ENCODE measurements around the gene CCDC38.

CCDC38 gene

DNA sequence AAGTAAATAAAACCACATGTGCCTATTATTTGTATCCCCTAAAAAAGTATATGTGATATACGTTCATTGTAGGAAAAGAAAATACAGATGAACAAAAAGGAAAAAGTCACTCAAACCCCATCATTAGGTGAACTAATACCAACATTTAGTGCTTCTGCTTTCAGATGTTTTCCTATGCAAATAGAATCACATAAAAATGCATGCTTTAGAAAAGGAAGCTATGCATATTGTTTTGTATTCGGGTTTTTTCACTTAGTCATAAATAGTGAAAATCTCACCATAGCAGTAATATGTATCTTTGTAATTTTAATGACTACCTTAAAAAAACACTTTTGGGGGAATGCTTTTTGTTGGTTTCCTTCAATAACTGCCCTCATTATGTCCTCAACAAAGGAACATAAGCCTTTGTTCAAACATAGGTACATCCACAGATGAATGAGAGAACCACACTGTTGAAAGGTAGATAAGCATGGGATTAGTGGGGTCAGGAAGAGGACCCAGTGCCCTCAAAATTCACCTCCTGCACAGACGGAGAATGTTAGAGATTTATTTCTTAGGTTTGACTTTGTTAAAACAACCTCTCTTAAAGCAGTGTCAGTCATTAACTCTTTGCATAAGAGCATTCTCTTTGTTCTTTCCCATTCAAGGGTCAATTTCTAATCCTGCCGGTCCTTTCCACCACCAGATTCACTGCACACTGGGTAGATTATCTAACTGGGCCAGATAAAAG lies 7.2 kb upstream of the CCDC38 start:
- H3K4me3 ChIP-seq (ENCODE audit: low read depth, low read length): no peak overlapping the region
- DNase-seq (ENCODE audit: low read depth): no peak
- TF ChIP-seq, protein P1, sequence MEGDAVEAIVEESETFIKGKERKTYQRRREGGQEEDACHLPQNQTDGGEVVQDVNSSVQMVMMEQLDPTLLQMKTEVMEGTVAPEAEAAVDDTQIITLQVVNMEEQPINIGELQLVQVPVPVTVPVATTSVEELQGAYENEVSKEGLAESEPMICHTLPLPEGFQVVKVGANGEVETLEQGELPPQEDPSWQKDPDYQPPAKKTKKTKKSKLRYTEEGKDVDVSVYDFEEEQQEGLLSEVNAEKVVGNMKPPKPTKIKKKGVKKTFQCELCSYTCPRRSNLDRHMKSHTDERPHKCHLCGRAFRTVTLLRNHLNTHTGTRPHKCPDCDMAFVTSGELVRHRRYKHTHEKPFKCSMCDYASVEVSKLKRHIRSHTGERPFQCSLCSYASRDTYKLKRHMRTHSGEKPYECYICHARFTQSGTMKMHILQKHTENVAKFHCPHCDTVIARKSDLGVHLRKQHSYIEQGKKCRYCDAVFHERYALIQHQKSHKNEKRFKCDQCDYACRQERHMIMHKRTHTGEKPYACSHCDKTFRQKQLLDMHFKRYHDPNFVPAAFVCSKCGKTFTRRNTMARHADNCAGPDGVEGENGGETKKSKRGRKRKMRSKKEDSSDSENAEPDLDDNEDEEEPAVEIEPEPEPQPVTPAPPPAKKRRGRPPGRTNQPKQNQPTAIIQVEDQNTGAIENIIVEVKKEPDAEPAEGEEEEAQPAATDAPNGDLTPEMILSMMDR (IDR thresholded peaks at IDR 0.05; ENCODE audit: low read depth, low read length, missing control alignments): no peak

DNA sequence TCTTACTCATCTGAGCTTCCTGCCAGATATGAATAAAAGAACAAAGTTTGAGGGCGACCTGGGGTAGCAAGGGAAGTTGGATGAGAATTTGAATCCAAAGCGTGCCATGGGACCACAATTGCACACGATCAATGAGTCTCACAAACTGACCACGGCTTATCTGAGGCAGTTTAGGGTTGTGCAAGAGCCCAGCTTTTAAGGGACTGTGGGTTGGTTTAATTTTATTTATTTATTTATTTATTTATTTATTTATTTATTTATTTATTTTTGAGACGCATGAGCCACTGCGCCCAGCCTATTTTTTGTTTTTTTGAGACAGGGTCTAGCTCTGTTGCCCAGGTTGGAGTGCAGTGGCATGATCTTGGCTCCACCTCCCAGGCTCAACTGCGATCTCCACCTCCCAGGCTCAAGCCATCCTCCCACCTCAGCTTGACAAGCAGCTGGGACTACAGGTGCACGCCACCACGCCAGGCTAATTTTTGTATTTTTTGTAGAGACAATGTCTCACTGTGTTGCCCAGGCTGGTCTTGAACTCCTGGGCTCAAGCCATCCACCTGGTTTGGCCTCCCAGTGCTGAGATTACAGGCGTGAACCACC lies 1.8 kb upstream of the CCDC38 start:
- no peak for DNase-seq (ENCODE audit: low read depth)
- H3K4me3 ChIP-seq (ENCODE audit: low read depth, low read length): no peak overlapping the region
- TF ChIP-seq, protein P1 (IDR thresholded peaks at IDR 0.05; ENCODE audit: low read depth, low read length, missing control alignments): no peak

DNA sequence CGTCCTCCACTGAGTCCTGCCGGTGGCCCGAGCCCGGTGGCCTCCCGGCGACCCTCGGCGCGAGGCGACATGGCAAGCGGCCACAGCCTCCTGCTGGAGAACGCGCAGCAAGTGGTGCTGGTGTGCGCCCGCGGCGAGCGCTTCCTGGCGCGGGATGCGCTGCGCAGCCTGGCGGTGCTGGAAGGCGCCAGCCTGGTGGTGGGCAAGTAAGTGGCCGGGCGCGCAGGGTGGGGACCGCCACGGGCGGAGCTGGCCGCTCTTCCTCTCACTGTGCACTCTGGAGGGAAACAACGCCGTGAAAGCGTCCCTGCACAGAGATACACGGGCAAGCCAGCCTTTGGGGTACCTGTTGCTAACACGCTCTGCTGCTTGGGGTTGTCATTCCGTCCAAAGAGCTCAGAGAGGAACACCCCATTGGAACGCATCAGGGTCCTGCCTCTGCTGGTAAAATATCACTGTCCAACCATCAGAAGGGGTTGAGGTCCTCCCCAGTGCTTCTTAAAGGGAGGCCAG lies 972 bp upstream of the CCDC38 start, which contains the start of gene AMDHD1:
Gene AMDHD1, plus strand, starts transcription at position 2 of the 513 bp plus-strand sequence. Its CDS starts 68 bp downstream, at position 70.
- peak within 1 kb of the TSS; percentile 94 for H3K4me3 ChIP-seq (ENCODE audit: low read depth, low read length)
- TF ChIP-seq, protein P1 (IDR thresholded peaks at IDR 0.05; ENCODE audit: low read depth, low read length, missing control alignments): peak; percentile 33
- DNase-seq (ENCODE audit: low read depth): no peak

DNA sequence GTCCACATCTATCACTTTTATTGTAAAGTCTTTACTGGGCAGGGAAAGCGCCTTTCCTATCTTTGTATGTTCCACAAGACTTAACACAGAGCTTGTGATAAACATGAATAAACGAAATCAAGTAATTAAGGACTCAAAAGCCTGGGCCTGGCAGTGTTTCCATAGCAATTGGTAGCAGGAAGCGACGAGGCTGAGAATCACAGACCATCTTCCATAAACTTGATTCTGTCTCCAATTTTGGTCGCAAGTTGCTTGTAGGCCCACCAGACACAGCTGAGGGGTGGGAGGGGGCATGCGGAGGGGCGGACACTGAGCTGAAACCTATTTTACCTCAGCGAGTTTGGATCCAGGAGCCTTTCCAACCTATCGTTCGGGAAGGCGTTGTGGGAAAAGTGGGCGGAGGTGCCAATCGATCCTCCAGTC lies 302 bp downstream of the CCDC38 start:
- TF ChIP-seq, protein P1 (IDR thresholded peaks at IDR 0.05; ENCODE audit: low read depth, low read length, missing control alignments): no peak
- DNase-seq (ENCODE audit: low read depth): no peak

DNA sequence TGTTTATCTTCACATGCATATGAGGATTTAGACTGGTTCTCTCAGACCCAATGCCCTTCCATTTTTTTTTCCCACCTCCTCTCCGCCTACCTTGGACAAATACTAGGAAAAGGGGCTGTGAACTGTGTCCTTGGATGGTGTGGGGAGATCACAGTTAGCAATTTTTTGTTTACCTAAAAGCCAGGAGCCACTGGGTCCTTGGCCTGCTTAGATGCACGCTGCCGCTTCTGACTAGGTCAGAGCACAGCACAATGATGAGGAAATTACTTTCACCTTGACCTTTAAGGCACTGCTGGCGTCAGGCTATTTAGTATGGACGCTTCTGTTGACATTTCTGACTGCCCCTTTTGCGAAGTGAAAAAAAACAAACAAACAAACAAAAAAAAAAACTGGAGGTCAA lies 1.9 kb downstream of the CCDC38 start:
- TF ChIP-seq, protein P1 (IDR thresholded peaks at IDR 0.05; ENCODE audit: low read depth, low read length, missing control alignments): no peak
- H3K4me3 ChIP-seq (ENCODE audit: low read depth, low read length): no peak overlapping the region
- no peak for DNase-seq (ENCODE audit: low read depth)

More for the DNA sequence above, 302 bp downstream of the CCDC38 start:
- peak overlapping the region; percentile 94 for H3K4me3 ChIP-seq (ENCODE audit: low read depth, low read length)

DNA sequence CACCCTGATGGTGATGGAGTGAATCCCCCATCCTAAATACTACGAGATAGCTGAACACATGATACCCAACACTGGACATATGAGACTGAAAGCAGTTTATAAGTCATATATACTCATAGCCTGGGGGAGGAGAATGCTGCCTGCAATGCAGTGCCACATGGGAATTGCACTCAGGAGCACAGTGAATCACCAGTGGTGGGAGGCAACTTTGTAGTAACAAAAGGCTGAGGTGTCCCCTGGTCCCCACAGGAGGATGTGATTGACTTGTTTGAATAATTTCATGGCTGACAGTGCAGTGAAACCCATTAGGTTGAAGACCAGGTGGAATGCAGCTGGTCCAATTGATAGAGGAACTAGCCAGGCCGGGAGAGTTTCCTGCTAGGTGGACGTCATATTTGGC lies 20.2 kb downstream of the CCDC38 start:
- TF ChIP-seq, protein P1 (IDR thresholded peaks at IDR 0.05; ENCODE audit: low read depth, low read length, missing control alignments): no peak
- no peak for DNase-seq (ENCODE audit: low read depth)

More for the DNA sequence above, 20.2 kb downstream of the CCDC38 start:
- H3K4me3 ChIP-seq (ENCODE audit: low read depth, low read length): no peak overlapping the region

Measured in GM12864 (cell line).